Glutamatergic neuron (in vitro differentiated cells): ENCODE measurements around the gene ZNHIT1. TPM values are rescaled to one million over a fixed set of nuclear protein-coding genes. Genes with fewer than 3 reads are reported as not detected.

Source experiments
- DNase-seq: peaks from one replicate; pipeline ENCODE4 v3.0.0; 2022
- H3K27ac Mint-ChIP-seq: one replicate; pipeline ENCODE4 v1.8.0; 2020; ENCODE audit warnings: mild to moderate bottlenecking, mixed read lengths, inconsistent platforms; ENCODE audit not compliant: unreplicated experiment
- H3K27me3 Mint-ChIP-seq: one replicate; pipeline ENCODE4 v1.8.0; 2020; ENCODE audit warnings: mild to moderate bottlenecking, moderate library complexity, mixed read lengths, inconsistent platforms; ENCODE audit not compliant: unreplicated experiment
- H3K36me3 Mint-ChIP-seq: one replicate; pipeline ENCODE4 v1.8.0; 2020; ENCODE audit warnings: mild to moderate bottlenecking, mixed read lengths, inconsistent platforms; ENCODE audit not compliant: unreplicated experiment
- H3K4me1 Mint-ChIP-seq: one replicate; pipeline ENCODE4 v1.8.0; 2020; ENCODE audit warnings: mild to moderate bottlenecking, low read depth, mixed read lengths, inconsistent platforms; ENCODE audit not compliant: unreplicated experiment
- H3K4me3 Mint-ChIP-seq: one replicate; pipeline ENCODE4 v1.8.0; 2020; ENCODE audit warnings: mild to moderate bottlenecking, mixed read lengths, inconsistent platforms; ENCODE audit not compliant: unreplicated experiment
- H3K9me3 Mint-ChIP-seq: one replicate; pipeline ENCODE4 v1.8.0; 2020; ENCODE audit warnings: mild to moderate bottlenecking, moderate library complexity, mixed read lengths, inconsistent platforms; ENCODE audit not compliant: unreplicated experiment
- CTCF ChIP-seq: fragments of 200-600 bp; sonication (generic); IDR thresholded peaks from one replicate; pipeline ENCODE4 v1.5.0; 2021; ENCODE audit not compliant: partially characterized antibody, unreplicated experiment
- total RNA-seq: library from RNA; stranded (reverse); fragmentation: NEBNext Ultra II Directional; extraction: Animal tissue kit (Norgen Biotek cat#: 25700); gene quantifications from one replicate; pipeline ENCODE4 v1.2.1, GENCODE V29; 2021; ENCODE audit not compliant: unreplicated experiment

The ZNHIT1 gene
- total RNA-seq, 1 donor from 2014 or later: 60.8 TPM

GRCh38 chr7:101271021-101271420, 53.1 kb downstream of the ZNHIT1 start:
- no peaks in the 10 kb centered on the region for H3K36me3 Mint-ChIP-seq
- H3K9me3 Mint-ChIP-seq: peaks cover 2% of the 10 kb centered on the region
- no peaks in the 10 kb centered on the region for H3K4me1 Mint-ChIP-seq
- TF ChIP-seq CTCF: no peak
- no peak overlapping the region for H3K4me3 Mint-ChIP-seq
- no peak for DNase-seq
- H3K27me3 Mint-ChIP-seq: no peaks in the 10 kb centered on the region
- H3K27ac Mint-ChIP-seq: no peak overlapping the region

GRCh38 chr7:101273206-101273605, 55.2 kb downstream of the ZNHIT1 start:
- Mint-ChIP-seq H3K4me3 (no peak overlapping the region), H3K27ac (no peak overlapping the region), H3K36me3 (no peaks in the 10 kb centered on the region), H3K9me3 (peaks cover 2% of the 10 kb centered on the region), H3K27me3 (peaks cover 6% of the 10 kb centered on the region), H3K4me1 (no peaks in the 10 kb centered on the region)
- no peak for DNase-seq
- no peak for TF ChIP-seq CTCF

Other genes with a start within 250 kb of the ZNHIT1 start
- 1.0 TPM for gene MUC12, start 248.6 kb upstream of the ZNHIT1 start, total RNA-seq
- gene MUC17, start 198.1 kb upstream of the ZNHIT1 start, total RNA-seq: not detected
- 0.61 TPM for gene TRIM56, start 132.7 kb upstream of the ZNHIT1 start, total RNA-seq
- gene SERPINE1, start 91.1 kb upstream of the ZNHIT1 start, total RNA-seq: not detected
- 50.4 TPM for gene AP1S1, start 63.7 kb upstream of the ZNHIT1 start, total RNA-seq
- gene VGF, start 52.6 kb upstream of the ZNHIT1 start, total RNA-seq: 8.4 TPM
- gene NAT16, start 37.9 kb upstream of the ZNHIT1 start, total RNA-seq: 2.4 TPM
- not detected for gene MOGAT3, start 17.1 kb upstream of the ZNHIT1 start, total RNA-seq
- 47.1 TPM for gene PLOD3, start 584 bp upstream of the ZNHIT1 start, total RNA-seq
- gene CLDN15, start 19.6 kb downstream of the ZNHIT1 start, total RNA-seq: 9.4 TPM
- gene FIS1, start 26.9 kb downstream of the ZNHIT1 start, total RNA-seq: 128 TPM
- 20.9 TPM for gene IFT22, start 103.6 kb downstream of the ZNHIT1 start, total RNA-seq
- gene COL26A1, start 144.7 kb downstream of the ZNHIT1 start, total RNA-seq: 66.2 TPM